ENCODE measurements around the gene MOB3A.

MOB3A gene

GRCh38 chr19:2026770-2027169 is 69.4 kb downstream of the MOB3A start:
- no peak for TF ChIP-seq EZH2 (IDR thresholded peaks at IDR 0.05; ENCODE audit: borderline replicate concordance, low read depth, low read length, severe bottlenecking)
- TF ChIP-seq, protein P1, sequence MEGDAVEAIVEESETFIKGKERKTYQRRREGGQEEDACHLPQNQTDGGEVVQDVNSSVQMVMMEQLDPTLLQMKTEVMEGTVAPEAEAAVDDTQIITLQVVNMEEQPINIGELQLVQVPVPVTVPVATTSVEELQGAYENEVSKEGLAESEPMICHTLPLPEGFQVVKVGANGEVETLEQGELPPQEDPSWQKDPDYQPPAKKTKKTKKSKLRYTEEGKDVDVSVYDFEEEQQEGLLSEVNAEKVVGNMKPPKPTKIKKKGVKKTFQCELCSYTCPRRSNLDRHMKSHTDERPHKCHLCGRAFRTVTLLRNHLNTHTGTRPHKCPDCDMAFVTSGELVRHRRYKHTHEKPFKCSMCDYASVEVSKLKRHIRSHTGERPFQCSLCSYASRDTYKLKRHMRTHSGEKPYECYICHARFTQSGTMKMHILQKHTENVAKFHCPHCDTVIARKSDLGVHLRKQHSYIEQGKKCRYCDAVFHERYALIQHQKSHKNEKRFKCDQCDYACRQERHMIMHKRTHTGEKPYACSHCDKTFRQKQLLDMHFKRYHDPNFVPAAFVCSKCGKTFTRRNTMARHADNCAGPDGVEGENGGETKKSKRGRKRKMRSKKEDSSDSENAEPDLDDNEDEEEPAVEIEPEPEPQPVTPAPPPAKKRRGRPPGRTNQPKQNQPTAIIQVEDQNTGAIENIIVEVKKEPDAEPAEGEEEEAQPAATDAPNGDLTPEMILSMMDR (IDR thresholded peaks at IDR 0.05; ENCODE audit: borderline replicate concordance, extremely low read depth, low read length, poor library complexity, severe bottlenecking) = no peak
- H3K27ac ChIP-seq (ENCODE audit: low read length) = no peak overlapping the region
- H3K9ac ChIP-seq (ENCODE audit: low read depth, low read length) = no peak overlapping the region

DNA sequence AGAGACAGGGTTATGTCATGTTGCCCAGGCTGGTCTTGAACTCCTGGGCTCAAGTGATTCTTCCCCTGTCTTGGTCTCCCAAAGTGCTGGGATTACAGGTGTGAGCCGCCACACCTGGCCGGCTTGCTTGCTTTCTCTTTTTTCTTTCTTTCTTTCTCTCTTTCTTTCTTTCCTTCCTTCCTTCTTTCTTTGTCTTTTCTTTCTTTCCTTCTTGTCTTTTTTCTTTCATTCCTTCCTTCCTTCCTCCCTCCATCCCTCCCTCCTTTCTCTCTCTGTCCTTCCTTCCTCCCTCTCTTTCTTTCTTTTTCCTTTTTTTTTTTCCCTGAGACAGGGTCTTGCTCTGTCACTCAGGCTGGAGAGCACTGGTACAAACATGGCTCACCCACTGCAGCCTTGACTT is 73.8 kb downstream of the MOB3A start:
- Histone ChIP-seq H3K27ac (ENCODE audit: low read length) (no peak overlapping the region), H3K9ac (ENCODE audit: low read depth, low read length) (no peak overlapping the region), H3K4me3 (ENCODE audit: low read depth in 1 of 2, low read length in 2 of 2) (no peak overlapping the region), H4K20me1 (ENCODE audit: insufficient read depth, low read length) (no peaks in the 10 kb centered on the region), H3K27me3 (ENCODE audit: insufficient read depth, low read length, poor library complexity) (no peaks in the 10 kb centered on the region), H3K36me3 (ENCODE audit: insufficient read depth, low read length) (no peaks in the 10 kb centered on the region), H3K9me3 (ENCODE audit: insufficient read depth, low read length, severe bottlenecking) (no peaks in the 10 kb centered on the region), H3K4me1 (ENCODE audit: insufficient read depth, low read length) (peaks cover 8% of the 10 kb centered on the region), H2AFZ (ENCODE audit: low read depth, low read length) (no peak overlapping the region), H3K79me2 (ENCODE audit: insufficient read depth, low read length) (no peaks in the 10 kb centered on the region), H3K4me2 (ENCODE audit: insufficient read depth, low read length) (no peak overlapping the region)
- ATAC-seq (ENCODE audit: insufficient read depth, low read depth) (no peak), DNase-seq (no peak)
- TF ChIP-seq, protein P1 (IDR thresholded peaks at IDR 0.05; ENCODE audit: borderline replicate concordance, extremely low read depth, low read length, poor library complexity, severe bottlenecking) = no peak
- no peak for TF ChIP-seq EZH2 (IDR thresholded peaks at IDR 0.05; ENCODE audit: borderline replicate concordance, low read depth, low read length, severe bottlenecking)

More at GRCh38 chr19:2026770-2027169, 69.4 kb downstream of the MOB3A start:
- H3K4me1 ChIP-seq (ENCODE audit: insufficient read depth, low read length) = no peaks in the 10 kb centered on the region
- H4K20me1 ChIP-seq (ENCODE audit: insufficient read depth, low read length) = no peaks in the 10 kb centered on the region
- H3K4me3 ChIP-seq (ENCODE audit: low read depth in 1 of 2, low read length in 2 of 2) = no peak overlapping the region
- no peak for ATAC-seq (ENCODE audit: insufficient read depth, low read depth)
- no peaks in the 10 kb centered on the region for H3K27me3 ChIP-seq (ENCODE audit: insufficient read depth, low read length, poor library complexity)
- no peaks in the 10 kb centered on the region for H3K36me3 ChIP-seq (ENCODE audit: insufficient read depth, low read length)
- no peak overlapping the region for H2AFZ ChIP-seq (ENCODE audit: low read depth, low read length)
- no peak for DNase-seq
- no peaks in the 10 kb centered on the region for H3K9me3 ChIP-seq (ENCODE audit: insufficient read depth, low read length, severe bottlenecking)
- H3K79me2 ChIP-seq (ENCODE audit: insufficient read depth, low read length) = no peaks in the 10 kb centered on the region
- H3K4me2 ChIP-seq (ENCODE audit: insufficient read depth, low read length) = no peak overlapping the region

- TF ChIP-seq EZH2 (IDR thresholded peaks at IDR 0.05; ENCODE audit: borderline replicate concordance, low read depth, low read length, severe bottlenecking) = no peak
- TF ChIP-seq, protein P1 (IDR thresholded peaks at IDR 0.05; ENCODE audit: borderline replicate concordance, extremely low read depth, low read length, poor library complexity, severe bottlenecking) = no peak
- H3K36me3 ChIP-seq (ENCODE audit: insufficient read depth, low read length) = no peaks in the 10 kb centered on the region
- H3K27me3 ChIP-seq (ENCODE audit: insufficient read depth, low read length, poor library complexity) = no peaks in the 10 kb centered on the region
- no peak overlapping the region for H3K4me2 ChIP-seq (ENCODE audit: insufficient read depth, low read length)
- no peak overlapping the region for H2AFZ ChIP-seq (ENCODE audit: low read depth, low read length)
- no peak overlapping the region for H3K9ac ChIP-seq (ENCODE audit: low read depth, low read length)
- 0 out of 2 replicates have a peak, but pooled peaks cover under 1% of the 10 kb centered on the region for H3K79me2 ChIP-seq (ENCODE audit: insufficient read depth, low read length)
- no peaks in the 10 kb centered on the region for H3K9me3 ChIP-seq (ENCODE audit: insufficient read depth, low read length, severe bottlenecking)
- ATAC-seq (ENCODE audit: insufficient read depth, low read depth) (no peak), DNase-seq (no peak)
- H3K4me1 ChIP-seq (ENCODE audit: insufficient read depth, low read length) = peaks cover 9% of the 10 kb centered on the region
- no peaks in the 10 kb centered on the region for H4K20me1 ChIP-seq (ENCODE audit: insufficient read depth, low read length)
- no peak overlapping the region for H3K4me3 ChIP-seq (ENCODE audit: low read depth in 1 of 2, low read length in 2 of 2)
- H3K27ac ChIP-seq (ENCODE audit: low read length) = no peak overlapping the region
Measured at GRCh38 chr19:2021453-2022140, 74.5 kb downstream of the MOB3A start.

Data from DND-41 (cell line).